Measurements from ENCODE around the gene MEAK7.

MEAK7 gene

GRCh38 chr16:84465154-84465553 is 39.3 kb downstream of the MEAK7 start:
- DNase-seq (ENCODE audit: low spot score): no peak

- no peak for DNase-seq (ENCODE audit: low spot score)
Observed at GRCh38 chr16:84464116-84464515, 40.3 kb downstream of the MEAK7 start.

GRCh38 chr16:84463221-84463620 is 41.2 kb downstream of the MEAK7 start:
- DNase-seq (ENCODE audit: low spot score): no peak

- DNase-seq (ENCODE audit: low spot score): no peak
Observed at GRCh38 chr16:84462296-84463210, 41.9 kb downstream of the MEAK7 start.

GRCh38 chr16:84461413-84462295 is 42.8 kb downstream of the MEAK7 start:
- no peak for DNase-seq (ENCODE audit: low spot score)

- DNase-seq (ENCODE audit: low spot score): no peak
Observed at GRCh38 chr16:84461029-84461412, 43.4 kb downstream of the MEAK7 start.

GRCh38 chr16:84460406-84461028 is 43.9 kb downstream of the MEAK7 start:
- no peak for DNase-seq (ENCODE audit: low spot score)

- no peak for DNase-seq (ENCODE audit: low spot score)
Observed at GRCh38 chr16:84459941-84460405, 44.5 kb downstream of the MEAK7 start.

- no peak for DNase-seq (ENCODE audit: low spot score)
Observed at GRCh38 chr16:84459533-84459894, 44.9 kb downstream of the MEAK7 start.

GRCh38 chr16:84458606-84459532 is 45.6 kb downstream of the MEAK7 start:
- DNase-seq (ENCODE audit: low spot score): no peak

GRCh38 chr16:84455031-84455430 is 49.4 kb downstream of the MEAK7 start:
- DNase-seq (ENCODE audit: low spot score): no peak
